Lower leg skin (tissue), 3 donors: ENCODE results near the gene OAS3.

ENCODE experiments used
- CTCF ChIP-seq, 3 donors: fragments of 450-650 bp; IDR thresholded peaks; one replicate each; pipeline ENCODE4 v1.5.1; 2016; ENCODE audit warnings: antibody characterized with exemption in 3 of 3, mild to moderate bottlenecking in 3 of 3, moderate library complexity in 2 of 3
- POLR2A ChIP-seq, 2 donors: fragments of 450-650 bp; IDR thresholded peaks; one replicate each; pipeline ENCODE4 v1.6.1; 2016 to 2017; ENCODE audit warnings: antibody characterized with exemption in 2 of 2, mild to moderate bottlenecking in 1 of 2, moderate library complexity in 1 of 2

DNA sequence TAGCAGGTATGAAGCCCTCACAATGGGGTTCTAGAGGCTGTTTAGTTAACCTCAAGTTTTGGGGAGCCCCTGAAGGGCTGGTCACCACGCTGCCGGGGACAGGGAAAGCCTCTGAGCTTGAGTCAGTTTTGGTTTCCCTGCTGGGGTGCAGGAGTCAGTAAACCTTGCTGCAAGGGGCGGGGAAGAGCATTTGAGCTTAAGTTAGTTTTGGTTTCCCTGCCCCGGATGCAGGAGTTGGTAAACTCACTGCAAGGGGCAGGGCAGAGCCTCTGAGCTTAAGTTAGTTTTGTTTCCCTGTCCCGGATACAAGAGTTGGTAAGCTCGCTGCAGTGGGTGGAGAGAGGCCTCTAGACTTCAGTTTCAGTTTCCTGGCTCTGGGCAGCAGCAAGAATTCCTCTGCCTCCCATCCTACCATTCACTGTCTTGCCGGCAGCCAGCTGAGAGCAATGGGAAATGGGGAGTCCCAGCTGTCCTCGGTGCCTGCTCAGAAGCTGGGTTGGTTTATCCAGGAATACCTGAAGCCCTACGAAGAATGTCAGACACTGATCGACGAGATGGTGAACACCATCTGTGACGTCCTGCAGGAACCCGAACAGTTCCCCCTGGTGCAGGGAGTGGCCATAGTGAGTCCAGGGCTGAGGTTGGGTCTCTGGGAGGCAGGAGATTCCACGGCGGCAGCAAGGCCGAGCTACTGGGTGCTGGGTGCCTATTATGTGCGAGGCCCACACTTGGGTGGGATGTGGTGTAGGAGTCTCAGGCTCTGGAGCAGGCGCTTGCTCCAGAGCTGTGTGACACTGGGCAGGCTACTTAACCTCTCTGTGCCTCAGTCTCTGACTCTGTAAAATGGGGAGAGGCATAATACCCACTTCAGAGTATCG, 40.1 kb downstream of the OAS3 start, which contains the start of gene OAS2:
- TF ChIP-seq CTCF (IDR thresholded peaks at IDR 0.05) (no peak), POLR2A (IDR thresholded peaks at IDR 0.05) (no peak)
